NCI-H460 (cell line): ENCODE data around the gene ST7. TPM values are rescaled to one million over a fixed set of nuclear protein-coding genes. Genes with fewer than 3 reads are reported as not detected.

Experiments used
- DNase-seq: peaks from one replicate; pipeline ENCODE4 v3.0.0-alpha.2; 2016; ENCODE audit warnings: low read depth; ENCODE audit errors: extremely low read depth
- total RNA-seq: library from RNA; depleted of rRNA; stranded (reverse); fragments of >200 nt; shearing (Covaris generic); gene quantifications from 2 replicates; pipeline ENCODE4 v1.2.3, GENCODE V29; 2014

Gene ST7
- total RNA-seq, 1 experiment from 2014 or later: 30.7 TPM

DNA sequence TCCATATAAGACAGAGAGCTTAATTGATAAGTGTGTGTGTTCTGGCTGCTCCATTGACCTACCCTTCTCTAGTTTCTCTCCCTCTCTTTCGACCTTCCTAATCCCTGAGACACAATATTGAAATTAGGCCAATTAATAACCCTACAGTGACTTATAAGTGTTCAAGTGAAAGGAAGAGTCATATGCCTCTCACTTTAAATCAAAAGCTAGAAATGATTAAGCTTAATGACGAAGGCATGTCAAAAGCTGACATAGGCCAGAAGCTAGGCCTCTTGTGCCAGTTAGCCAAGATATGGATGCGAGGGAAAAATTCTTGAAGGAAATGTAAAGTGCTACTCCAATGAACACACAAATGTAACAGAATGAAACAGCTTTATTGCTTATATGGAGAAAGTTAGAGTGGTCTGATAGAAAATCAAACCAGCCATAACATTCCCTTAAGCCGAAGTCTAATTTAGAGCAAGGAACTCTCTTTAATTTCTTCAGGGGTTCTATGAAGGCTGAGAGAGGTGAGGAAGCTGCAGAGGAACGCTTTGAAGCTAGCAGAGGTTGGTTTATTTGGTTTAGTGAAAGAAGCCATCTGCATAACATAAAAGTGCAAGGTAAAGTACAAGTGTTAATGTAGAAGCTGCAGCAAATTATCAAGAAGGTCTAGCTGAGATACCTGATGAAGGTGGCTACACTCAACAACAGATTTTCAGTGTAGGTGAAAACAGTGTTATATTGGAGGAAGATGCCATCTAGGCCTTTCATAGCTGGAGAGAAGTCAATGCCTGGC lies 53.8 kb downstream of the ST7 start:
- no peak for DNase-seq

DNA sequence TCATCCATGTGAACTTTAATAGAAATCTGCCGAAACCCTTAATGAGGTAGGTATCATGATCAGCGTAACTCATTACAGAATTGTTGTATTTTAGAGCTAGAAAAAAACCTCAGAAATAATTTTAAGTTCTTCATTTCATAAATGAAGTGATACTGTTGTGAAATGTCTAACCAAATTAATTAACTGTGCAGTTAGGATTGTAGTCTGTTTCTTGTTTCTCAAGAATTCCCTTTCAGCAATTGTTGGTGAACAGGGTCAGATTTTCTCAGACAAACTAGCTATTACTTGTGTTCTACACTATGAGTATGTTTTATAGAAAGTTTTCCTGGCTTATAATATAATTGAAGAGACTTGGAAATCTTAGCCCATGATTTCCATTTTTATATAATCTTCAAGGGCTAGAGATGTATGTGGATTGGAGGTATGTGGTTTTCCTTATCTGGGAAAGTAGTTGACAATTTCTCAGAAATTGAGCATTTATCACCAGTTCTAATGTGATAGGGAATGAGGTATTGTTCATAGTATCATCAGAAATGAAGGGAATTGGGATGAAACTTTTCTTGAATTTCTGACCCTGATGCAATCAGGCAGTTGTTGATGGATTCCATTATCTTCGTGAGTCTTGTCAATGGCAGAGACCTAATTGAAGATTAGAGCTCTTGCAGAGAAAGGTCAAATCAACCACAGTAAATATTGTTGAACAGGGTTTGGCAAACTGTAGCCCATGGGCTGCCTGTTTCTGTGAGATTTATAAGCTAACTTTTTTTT lies 55.0 kb downstream of the ST7 start:
- no peak for DNase-seq

DNA sequence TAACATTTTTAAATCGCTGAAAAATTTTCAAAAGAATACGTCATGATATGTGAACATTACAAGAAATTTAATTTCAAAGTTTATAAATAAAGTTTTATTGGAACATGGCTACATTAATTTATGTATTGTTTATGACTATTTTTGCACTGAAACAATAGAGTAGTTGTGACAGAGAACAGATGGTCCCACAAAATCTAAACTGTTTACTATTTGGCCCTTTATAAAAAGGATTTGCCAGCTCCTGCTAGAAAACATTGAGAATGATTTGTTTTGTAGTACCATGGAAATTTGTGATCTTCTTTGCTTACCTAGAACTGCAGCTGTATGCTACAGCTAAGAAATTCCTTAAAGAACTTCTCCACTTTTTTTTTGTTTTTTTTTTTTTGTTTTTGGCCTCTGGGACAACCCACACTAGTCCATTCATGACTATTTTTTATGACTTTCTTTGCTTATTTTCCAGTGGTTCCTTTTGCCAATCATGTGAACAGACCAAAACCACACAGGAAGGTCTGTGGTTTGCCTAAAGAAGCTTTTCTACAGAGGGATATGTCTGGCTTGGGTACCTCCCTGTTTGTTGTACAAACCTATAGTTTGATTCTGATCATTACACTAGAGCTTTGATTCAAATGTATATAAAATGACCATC lies 55.7 kb downstream of the ST7 start:
- DNase-seq: no peak

DNA sequence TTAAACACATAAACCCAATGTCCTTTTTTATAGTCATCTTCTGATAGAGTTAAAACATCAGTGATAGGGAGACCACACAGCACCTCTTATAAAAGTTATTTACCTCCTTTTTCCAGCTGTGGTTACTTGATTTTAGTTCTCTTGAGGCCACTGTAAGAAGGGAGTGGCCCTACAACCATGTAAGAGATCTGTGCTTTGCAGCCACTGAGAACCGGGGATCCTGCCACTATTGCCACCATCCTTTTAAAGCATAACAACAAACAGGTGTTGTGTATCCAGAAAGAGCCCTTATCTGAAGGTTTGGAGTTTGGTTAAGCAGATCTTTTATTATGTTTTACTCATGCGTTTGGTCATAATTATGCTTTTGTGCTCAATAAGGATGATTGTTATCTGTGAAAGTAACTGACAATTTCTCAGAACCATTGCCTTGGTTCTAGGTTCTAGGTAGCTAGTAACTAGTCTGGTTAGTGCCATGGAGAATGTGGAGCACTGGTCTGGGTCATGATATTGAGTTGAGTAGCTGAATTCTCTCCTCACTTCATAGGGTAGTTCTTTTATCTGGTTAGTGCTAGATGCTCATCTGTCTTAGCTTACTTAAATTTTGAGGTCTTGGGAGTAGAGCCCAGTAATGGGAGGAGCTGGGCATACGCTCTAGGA lies 56.5 kb downstream of the ST7 start:
- DNase-seq: no peak

DNA sequence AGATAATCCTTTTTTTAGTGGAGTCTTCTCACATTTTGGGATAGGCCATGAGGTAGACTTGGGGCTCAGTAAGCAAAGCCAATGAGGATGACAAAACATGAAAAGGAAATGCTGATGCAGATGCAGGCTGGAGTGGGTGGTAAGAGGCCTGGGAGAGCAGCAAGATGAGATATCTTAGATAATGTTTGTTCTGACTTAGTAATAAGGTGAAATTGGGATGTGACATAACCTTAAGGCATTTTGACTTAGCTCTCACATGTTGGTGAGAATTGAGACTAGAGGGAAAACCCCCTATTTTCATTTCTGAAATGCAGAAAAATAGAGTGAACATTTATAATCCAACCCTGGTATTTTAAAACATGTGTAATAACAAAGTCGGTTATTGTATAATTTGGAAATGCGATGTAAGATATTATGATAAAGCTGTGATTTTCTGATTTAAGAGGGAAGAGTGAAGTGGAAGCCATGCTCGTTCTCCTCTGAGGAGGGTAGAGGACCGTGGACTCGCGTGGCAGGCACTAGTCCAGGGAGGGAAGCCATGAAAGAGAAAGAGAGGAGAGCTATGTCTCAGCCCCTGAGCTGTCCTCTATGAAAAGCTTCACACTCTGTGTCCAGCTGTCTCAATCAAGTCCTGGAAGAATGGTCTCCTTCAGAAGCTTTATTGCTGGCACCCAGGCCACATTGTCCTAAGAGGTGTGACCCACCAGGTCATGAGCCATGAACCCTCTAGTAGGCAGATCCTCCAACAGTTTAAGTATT lies 57.3 kb downstream of the ST7 start:
- no peak for DNase-seq

DNA sequence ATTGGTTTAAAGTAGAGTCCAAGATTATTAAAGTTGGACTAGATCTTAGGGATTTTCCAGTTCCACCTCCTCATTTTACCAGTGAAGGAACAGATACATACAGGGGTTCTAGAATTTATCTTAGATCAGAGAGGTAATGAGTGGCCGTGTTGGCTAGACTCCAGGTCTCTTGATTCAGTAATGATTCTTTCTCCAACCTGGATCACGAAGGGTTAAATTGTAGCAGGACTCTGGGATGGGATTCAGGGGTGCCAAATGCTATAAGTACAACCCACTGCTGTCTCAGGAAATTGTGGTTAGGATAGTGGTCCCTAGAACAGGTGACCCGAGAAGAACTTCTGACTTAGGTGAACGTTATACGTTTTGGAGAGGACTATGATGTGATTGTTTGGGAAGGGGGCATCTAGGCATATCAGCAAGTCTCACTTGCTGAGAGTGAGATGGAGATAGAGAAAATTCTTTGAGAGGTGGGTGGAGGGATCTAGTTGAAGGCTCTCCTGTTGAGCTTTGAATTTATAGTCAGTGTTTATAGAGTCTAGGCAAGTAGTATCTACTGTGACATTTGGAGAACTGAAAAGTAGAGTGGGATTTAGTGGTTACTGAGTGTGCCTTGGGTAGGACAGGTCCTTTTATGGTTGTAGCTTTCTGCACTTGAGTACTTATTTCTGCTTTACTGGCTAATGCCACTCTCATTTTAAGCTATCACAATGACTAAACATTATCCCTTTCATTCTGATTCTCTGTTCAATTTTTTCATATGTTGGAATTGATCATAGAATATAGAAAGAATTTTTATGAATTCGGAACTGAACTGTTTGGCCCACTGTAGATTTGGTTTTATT lies 58.3 kb downstream of the ST7 start:
- no peak for DNase-seq

DNA sequence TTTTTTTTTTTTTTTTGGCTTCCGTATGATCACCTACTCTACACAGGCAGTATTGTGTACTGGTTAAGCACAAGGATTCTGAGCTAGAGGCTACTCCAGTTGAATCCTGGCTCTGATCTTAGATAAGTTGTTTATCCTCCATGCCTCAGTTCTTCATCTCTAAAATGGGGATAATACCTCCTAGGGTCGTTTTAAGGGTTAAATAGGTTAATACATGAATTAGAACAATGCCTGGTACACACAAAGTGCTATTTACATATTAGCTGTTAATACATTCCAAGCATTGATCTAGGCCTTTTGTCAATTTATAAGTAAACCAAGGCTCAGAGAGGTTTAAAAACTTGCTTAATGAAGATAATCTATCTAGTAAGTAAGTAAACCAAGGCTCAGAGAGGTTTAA lies 59.0 kb downstream of the ST7 start:
- DNase-seq: no peak

DNA sequence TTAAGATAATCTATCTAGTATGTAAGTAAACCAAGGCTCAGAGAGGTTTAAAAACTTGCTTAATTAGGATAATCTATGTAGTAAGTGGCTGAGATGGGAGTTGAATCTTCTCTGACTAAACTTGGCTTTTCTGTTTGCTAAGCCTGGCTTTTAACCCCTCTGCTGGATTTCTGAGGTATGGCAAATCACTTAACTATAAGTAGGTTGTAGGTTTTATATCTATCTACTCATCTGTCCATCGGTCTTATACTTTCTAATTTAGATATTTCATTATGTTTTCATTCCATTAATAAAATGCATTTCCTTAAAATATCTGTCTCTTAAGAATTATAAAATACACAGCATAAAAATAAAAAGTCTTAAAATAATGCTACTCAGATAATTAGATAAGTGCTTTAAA lies 59.4 kb downstream of the ST7 start:
- DNase-seq: no peak

DNA sequence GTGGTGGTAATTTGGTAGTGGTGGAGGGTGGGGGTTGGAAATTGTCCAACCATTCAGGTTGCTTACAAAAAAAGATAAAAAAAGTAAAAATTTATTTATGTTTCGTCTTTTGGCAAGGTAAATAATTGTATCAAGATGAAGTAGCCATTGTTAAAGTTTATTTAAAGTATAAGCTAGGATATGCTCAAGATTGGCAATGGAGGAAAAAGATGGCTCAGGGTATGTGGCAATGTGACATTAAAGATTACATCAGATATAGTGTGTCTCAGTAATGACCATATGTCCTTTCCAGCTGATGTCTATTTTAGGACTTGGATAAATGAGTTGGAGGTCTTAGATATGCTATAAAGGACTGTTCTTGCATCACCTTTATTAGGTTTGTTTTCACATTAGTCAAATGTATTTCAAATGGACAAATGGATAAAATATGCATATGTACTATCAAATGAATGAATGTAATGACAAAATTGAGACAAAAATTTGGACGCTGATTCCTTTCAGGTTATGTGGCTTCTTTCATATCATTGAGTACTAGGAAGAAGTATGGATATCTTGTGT lies 60.9 kb downstream of the ST7 start:
- DNase-seq: no peak

DNA sequence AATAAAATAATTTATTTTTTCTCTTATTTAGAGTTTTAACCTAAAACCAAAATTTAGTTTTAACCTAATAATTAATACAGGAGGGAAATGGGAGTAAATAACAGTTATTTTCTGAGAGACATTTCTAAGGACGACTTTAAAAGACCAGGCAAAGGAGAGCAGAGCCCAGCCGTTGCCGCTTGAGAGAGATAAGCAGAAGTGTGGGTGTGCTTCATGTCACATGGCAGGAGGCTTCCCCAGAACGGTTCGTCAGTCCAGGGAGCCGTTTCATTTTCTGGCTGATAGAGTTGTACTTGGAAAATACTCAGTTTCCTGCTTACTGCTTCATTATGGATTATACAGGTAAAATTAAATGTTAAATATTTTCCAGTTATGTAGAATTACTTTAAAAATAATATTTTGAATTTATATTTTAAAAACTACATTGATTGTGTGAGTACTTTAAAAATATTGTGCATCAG lies 61.4 kb downstream of the ST7 start:
- peak; percentile 69 for DNase-seq

DNA sequence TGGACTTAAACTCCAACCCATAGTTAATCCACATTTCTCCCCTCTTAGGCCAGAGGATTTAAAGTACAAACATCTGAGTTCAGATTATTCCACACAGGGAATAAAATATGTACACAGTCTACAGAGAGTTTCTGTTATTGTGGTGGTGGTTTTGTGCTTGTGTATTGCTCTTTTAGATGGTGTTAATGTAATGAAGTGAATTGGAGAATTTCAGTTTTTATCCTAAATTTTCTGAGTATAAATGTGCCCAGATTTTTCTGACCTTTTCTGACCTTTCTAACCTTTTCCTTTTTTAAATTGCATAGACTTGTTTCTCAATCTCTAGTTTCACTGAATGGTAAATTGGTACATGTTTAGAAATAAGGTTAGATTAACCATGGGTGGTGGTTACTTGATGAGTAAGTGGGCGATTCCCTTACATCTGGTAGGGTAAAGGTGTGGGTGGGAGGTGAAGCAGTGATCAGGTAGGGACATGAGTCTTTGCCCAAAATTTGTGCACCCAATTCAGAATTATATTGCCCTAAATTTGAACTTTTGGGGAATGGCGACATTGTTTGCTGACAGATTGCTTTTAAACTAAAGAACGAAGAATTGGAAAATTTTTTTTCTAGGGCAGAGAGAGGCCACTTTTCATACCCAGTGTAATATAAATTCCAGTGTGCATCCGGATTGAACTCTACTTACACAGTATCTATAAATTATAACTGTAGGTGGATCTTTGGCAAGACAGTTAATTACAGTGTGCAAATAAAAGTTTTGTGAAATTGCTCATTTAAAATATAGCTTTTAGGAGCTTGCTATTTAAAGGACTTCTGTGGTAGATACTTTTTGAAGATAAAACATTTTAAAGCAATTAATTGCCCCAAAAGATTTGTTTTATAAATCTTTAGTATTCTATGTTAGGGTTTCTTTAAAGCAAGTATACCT lies 62.2 kb downstream of the ST7 start:
- no peak for DNase-seq

DNA sequence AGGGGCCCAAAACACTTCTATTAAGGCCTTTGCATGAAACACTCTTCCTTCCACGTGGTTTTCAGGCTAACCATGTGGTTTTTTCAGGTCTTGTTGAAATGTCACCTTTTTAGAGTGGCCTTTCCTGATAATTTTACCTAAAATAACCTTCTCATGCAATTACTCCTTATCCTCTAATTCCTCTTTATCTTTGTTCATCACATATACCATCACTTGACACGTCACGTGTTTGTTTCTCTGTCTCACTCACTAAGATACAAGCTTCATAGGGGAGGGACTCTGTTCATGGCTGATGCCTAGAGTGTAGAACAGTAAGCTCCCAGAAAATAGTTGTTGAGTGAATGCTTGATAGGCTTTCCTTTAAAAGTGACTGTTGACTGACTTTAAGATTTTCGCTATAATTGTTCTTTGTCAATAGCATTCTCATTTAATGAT lies 63.7 kb downstream of the ST7 start:
- no peak for DNase-seq

DNA sequence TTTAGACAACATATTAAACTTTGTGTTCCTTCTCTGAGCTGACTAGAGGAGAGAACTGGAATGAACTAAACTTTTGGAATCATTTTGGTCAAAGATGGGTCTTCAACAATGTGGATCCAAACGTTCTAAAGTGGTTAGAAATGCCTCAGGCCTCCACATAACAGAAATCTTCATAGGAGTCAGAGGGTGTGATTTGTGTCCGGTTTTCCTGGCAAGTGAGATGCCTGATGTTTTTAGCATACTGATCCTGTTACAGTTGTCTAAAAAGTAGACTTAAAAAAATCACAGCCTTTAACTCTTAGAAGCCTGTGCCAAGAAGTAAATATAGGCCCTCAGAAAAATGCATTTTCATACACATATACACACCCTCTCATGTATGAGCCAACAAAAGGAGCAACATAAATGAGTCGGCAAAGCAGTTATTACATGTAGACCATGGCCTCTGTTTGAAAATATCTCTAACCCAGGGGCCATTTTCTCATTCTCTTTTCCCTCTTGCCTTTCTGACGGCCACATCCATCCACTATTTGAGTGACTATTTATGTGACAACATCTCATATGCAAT lies 64.5 kb downstream of the ST7 start:
- DNase-seq: no peak

DNA sequence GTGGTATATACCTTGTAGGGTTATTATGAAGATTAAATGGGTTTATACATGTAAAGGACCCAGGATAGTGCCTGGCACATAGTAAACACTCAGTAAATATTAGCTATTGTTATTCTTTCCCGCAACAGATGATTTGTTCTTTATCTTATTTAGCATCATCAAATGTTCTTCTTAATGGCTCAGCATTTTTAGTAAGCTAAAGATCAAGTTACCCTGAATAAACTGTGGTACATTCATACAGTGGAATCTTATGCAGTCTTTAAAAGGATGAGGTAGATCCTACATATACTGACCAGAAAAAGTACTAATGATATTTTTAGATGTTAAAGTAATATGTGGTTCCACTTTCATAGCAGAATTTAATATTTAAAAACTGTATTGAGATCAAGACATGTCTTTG lies 65.4 kb downstream of the ST7 start:
- no peak for DNase-seq

DNA sequence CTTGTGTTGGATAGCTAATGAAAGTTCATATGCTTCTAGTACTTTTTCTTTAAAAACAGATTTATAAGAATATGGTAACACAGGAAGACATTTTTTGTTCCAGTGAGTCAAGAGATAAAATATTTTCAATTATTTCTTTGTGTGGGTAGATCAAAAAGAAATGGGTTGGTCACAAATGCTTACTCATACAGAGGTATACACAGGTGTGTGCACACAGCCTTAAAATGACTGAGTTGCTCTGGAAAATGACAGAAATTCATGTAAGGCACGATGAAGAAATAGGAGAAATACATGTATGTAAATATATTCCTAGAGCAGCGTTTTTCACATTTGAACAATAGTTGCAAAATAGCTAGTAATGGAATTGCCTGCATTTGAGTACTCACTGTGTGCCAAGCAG lies 66.0 kb downstream of the ST7 start:
- DNase-seq: no peak

DNA sequence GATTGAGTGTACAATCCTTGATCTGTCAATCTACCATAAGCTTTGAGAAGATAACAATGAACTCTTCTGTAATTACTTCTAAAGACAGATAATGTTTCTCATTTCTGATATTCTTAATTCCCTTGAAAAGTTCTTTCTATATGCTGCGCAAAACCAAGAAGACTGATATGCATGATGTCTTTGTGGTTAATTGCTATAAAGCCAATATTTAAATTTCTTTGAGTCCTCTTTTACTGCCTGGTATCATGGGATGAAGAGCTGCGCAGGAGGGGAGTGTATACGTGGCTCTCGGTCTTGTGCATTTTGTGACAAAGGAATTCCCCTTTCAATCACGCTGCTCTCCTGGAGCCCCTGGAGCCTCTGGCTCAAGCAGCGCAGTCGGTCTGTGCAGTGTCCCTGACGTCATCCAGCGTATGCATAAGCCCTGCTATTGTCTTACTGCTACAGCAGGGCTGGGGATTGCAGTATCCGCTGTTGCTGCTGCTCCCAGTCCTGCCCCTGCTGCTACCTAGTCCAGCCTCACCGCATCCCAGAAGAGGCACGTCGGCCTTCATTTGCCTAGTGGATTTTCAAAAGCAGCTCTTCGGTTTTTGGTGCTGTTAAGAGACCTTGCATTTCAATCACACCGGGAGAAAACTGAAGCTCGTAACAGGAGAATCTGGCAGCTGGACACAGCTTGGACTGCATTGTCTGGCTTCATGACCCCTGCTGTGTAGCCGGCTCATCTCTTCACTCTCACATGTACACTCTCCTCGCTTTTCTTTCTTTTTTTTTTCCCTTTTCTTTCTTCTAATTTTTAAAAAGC lies 66.7 kb downstream of the ST7 start:
- peak; percentile 83 for DNase-seq

DNA sequence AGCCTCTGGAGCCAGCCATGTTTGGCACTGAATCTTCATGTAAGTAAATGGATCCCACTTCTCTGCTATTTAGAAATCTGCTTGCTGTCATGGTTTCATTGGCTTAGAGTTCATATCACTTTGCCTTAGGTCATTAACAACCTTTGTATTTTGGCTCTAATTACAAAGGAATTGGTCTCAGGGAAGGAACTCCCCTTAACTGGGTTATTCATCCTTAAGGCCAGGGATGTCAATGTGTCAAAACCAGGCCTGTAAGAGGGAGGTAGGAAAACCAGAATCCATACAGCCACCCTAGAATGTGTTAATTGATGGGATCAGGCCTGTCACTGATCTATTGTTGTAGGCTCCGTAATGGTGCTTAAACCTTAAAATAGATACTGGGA lies 67.3 kb downstream of the ST7 start:
- DNase-seq: no peak
